Fibroblast of gingiva (primary cell): ENCODE measurements around the gene NLRP8.
"Not testable (repeated sequence)": the region's sequence is repeated elsewhere in the genome, so short reads cannot be mapped to it uniquely, and the experiment has no call there.

Experiments used
- DNase-seq: peaks from one replicate; pipeline ENCODE4 v3.0.0-alpha.2; 2011; ENCODE audit warnings: low read depth

The NLRP8 gene

DNA sequence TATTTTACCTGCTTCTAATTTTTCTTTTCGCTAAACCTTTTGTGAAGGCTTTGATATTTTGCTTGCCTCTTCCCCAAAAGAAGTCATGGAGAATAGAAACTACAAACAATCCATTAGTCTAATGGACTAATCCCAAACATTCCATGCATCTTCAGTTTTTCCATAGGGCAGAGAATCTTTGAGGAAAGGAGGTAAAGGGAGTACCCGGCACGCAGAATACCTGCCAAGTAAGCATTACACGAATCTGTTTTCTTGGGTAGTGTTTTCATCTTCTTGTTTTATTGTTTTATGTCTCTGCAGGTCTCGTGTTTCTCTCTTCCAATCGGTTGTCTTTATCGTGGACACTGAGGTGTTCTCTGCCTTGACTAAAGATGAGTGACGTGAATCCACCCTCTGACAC is at the start of gene NLRP8:
Gene NLRP8 (plus strand): TSS at position 301 of the 400 bp plus-strand sequence.
- DNase-seq = no peak

- DNase-seq = no peak
Measured at GRCh38 chr19:55898911-55899310, 48.7 kb upstream of the NLRP8 start.

- no peak for DNase-seq
Measured at GRCh38 chr19:55901369-55902079, 46.1 kb upstream of the NLRP8 start.

DNA sequence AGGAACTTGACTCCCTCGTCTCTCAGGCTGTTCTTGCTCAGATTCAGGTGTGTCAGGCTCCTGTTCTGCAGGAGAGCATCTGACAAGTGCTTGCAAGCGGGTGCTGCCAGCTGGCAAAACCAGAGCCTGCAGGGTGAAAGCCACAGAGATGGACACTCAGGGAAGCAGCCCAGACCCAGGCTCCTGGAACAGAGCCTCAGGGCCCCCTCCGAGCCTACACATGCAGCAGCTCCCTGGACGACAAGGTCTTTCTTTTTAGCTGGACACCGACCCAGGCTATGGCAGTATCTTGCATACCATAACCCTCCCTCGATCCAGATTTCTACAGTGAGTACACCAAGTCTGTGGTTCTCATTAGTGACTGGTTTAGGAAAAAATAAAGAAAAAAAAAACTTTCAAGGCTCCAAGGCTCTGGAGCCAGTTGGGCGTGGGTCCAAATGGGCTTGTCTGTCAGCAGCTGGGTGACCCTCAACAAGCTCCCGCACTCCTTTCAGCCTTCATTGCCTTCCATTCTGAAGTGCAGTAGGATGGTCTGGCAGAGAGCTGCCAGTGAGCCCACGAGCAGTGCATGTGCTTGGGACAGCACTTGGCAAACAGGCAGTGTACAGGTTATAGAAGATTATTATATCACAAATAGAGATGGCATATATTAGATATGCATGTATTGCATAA is 45.4 kb upstream of the NLRP8 start:
- DNase-seq = no peak

DNA sequence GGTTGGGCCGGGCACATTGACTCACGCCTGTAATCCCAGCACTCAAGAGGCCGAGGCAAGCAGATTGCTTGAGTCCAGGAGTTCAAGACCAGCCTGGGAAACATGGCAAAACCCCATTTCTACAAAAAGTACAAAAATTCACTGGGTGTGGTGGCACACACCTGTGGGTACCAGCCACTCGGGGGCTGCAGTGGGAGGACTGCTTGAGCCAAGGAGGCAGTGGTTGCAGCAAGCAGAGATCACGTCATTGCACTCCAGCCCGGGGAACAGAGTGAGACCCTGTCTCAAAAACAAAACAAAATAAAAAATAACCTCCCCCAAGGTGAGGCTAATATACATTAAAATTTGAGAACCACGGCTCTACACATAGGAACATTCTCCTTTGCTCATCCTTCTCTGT is 40.3 kb upstream of the NLRP8 start:
- DNase-seq = no peak

GRCh38 chr19:55907746-55908145 is 39.9 kb upstream of the NLRP8 start:
- no peak for DNase-seq

DNA sequence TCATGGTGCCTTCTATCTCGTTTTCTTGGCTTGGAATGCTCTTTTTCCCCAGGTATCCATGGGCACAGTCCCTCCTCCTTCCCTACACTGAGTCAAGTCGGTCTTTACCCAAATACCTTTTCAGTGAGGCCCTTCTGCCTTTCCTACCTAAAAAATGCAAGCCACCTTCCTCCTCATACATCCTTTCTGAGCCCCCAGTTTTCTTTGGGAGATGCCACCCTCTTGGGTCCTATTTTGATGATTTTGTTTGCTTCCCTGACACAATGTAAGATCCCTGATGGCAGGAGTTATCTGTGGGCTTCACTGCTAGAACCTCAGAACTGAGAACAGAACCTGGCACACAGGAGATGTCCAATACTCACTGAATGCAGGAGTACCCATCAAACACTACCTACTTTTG is 37.8 kb upstream of the NLRP8 start:
- DNase-seq = no peak

- DNase-seq = no peak
Measured at GRCh38 chr19:55912916-55913315, 34.7 kb upstream of the NLRP8 start.

DNA sequence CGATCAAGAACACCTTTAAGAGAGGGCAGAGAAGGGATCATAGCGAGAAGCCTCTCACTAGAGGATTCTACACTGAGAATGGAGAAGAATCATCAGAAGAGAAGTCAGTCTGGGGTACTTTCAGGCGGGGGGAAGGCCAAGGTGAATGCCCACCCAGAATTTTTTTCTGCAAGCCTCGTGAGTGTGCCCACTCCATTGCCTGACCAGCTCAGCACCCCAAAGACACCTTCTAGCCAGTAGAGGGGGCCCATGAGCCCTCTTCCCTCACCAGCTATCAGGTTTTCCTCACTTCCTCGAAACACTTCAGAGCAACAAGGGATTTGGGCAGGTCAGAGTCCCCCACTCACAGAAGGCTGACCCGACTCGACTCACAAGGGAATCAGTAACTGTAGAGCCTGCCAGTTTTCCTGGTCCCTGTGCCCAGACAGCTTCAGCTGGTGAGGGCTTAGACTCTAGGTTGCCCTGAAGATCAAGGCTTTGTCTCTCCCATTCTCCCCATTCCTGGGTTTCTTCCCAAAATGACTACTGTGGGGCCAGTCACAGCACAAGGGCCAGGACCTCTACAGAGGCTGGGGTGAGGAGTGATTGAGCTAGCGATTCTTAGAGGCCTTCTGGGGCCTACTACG is 33.9 kb upstream of the NLRP8 start:
- DNase-seq = no peak

DNA sequence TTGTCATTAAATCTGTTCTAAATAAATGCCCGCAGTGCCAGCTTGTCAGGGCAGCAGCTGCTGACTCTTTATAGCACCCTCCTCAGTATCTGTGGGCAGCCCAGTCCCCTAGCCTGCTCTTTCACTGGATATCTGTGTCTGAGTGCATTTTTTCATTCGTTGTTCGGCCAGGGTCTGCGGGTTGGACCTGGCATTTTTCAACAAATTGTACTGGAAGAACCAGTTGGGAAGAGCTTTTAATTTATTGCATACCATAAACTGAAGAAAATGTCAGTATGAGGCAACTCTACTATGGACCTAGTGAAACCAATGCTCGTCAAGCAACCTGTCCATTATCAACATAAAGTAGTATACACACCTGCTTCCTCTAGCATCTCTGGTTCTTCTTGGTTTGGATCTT is 24.1 kb upstream of the NLRP8 start:
- DNase-seq = no peak

DNA sequence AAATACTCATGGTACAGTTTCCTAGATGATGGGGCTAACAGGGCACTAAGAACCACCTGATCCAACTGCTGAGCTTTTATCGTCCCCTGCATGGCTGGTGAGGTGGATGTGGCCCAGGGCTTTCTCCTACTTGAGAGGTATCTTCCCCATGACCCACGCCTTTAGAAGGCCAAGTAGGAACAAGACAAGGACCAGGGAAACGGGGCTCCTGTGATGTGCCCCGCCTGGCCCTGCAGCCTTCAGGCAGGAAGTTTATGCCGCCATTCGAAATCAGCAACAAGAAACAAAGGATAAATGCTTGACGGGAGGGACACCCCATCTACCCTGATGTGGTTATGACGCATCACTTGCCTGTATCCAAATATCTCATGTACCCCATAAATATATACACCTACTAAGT is 19.6 kb upstream of the NLRP8 start:
- DNase-seq = no peak

DNA sequence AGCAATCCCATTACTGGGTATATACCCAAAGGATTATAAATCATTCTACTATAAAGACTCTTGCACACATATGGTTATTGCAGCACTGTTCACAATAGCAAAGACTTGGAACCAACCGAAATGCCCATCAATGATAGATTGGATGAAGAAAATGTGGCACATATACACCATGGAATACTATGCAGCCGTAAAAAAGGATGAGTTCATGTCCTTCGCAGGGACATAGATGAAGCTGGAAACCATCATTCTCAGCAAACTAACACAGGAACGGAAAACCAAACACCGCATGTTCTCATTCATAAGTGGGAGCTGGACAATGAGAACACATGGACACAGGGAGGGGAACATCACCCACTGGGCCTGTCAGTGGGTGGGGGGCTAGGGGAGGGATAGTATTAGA is 18.4 kb upstream of the NLRP8 start:
- DNase-seq = not testable (repeated sequence)

- no peak for DNase-seq
Measured at GRCh38 chr19:55930996-55931515, 16.6 kb upstream of the NLRP8 start.

GRCh38 chr19:55931936-55932386 is 15.7 kb upstream of the NLRP8 start, which contains the start of gene NLRP13:
NLRP13 (minus strand) TSS chr19:55932336; CDS start chr19:55932311, 25 bp downstream.
- DNase-seq = no peak

DNA sequence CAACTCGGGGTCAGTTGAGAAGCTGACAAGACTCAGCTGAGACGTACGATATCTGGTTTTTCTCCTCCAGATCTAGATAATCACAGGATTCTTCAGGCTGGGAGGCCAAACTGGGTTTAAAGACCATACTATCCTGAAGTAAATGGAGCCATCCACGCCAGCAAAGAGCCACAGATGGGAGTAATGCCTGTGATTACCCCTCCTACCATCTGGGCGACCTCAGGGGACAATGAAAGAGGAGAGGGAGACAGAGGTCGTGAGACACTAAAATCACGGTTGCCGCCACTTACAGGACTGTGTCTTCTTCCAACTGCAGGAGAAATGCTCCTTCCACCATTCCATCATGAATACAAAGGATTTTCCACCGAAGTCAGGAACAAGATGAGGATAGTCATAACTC is 12.4 kb upstream of the NLRP8 start:
- DNase-seq = no peak

GRCh38 chr19:55939206-55939605 is 8.4 kb upstream of the NLRP8 start:
- DNase-seq = no peak

DNA sequence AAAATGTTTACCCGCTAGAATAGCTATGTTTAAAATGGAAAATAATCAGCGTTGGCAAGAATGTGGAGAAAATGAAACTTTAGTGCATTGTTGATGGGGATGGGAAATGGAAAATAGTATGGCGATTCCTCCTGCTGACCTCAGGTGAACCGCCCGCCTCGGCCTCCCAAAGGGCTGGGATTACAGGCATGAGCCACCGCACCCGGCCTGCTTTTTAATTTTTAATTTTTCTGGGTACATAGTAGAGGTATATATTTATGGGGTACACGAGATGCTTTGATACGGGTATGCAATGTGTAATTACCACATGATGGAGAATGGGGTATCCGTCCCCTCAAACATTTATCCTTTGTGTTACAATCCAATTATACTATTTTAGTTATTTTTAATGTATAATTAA is 7.3 kb upstream of the NLRP8 start:
- no peak for DNase-seq

DNA sequence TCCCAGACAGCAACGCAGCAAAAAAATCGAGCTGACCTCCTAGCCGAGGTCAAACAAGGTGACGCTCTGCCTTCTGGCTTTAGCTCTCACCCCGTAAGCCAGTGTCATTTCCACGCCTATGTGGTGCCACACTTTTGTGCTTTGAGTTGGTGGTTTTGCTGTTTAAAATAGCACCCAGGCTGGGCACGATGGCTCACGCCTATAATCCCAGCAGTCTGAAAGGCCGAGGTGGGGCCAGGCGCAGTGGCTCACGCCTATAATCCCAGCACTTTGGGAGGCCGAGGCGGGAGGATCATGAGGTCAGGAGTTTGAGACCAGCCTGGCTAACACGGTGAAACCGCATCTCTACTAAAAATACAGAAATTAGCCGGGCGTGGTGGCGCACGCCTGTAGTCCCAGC is 2.9 kb downstream of the NLRP8 start:
- not testable (repeated sequence) for DNase-seq

- DNase-seq = no peak
Measured at GRCh38 chr19:55956431-55956830, 8.8 kb downstream of the NLRP8 start.

DNA sequence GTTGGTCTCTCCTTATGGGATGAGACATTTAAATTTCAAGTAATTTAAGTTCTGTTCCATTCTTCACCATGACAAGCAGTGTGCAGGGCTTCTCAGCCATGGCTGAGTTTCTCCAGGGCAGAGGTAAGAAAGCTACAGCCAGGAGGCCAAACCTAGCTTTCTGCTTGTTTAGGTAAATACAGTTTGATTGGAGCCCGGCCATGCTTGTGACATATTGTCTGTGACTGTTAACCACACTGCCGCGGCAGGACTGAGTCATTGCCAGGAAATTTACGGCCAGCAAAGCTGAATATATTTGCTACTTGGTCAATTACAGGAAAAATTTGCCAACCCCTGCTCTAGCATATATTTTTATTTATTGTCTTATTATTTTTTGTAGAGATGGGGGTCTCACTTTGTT is 10.7 kb downstream of the NLRP8 start:
- no peak for DNase-seq

GRCh38 chr19:55959996-55960675 is 12.5 kb downstream of the NLRP8 start:
- no peak for DNase-seq

DNA sequence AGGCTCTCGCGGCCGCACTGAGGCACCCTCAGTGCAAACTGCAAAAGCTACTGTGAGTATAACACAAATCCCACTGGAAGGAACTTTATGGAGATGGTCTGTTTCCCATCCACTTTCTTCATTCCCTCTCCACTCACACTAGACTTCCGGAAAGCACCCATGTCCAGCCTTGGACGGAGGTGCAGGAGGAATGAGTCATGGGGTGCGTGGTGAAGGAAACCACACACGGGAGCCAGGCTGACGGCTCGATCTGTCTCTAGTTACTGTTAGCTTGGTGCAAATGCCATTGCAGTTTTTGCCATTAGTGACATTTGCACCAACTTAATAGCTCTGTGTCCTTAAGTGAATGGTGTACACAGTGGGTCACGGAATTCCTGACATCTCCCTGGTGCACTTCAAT is 14.6 kb downstream of the NLRP8 start:
- no peak for DNase-seq
